ENCODE results near the gene CORO1C. TPM values are rescaled to one million over a fixed set of nuclear protein-coding genes. Genes with fewer than 3 reads are reported as not detected.

Gene CORO1C
- polyA plus RNA-seq, 2 of the 4 experiments (the other 2 are of a cell fraction) = 166 to 245 TPM

- Histone ChIP-seq H3K4me2 (peak overlapping the region; percentile 93), H3K4me3 (peak overlapping the region; percentile 92), H3K9me3 (no peaks in the 10 kb centered on the region), H3K4me1 (peaks cover 70% of the 10 kb centered on the region), H3K27ac (peak overlapping the region; percentile 87 to 98; a peak in 4 of 6 replicates)
- DNase-seq (ENCODE audit: low read depth in 1 of 2, low spot score in 1 of 2) (no peak), ATAC-seq (no peak), FAIRE-seq (no peak)
- ChIA-PET CTCF (interaction anchor here (1.8 to 6.2 kb wide), 2 partner anchors 11 to 64 kb away, joined by 6 to 35 read pairs; no protein-coding TSS in a partner anchor), POLR2A (interaction anchor here (0.6 kb wide), 1 partner anchor 116 kb away, joined by 4 read pairs; no protein-coding TSS in a partner anchor)
- WGBS (ENCODE audit: missing lambda C conversion rate) = 14% methylated on average over 9 of the region's 9 CpGs
- TF ChIP-seq PHF8 (IDR thresholded peaks at IDR 0.05; ENCODE audit: borderline replicate concordance, low read depth) = no peak
- no peak for TF ChIP-seq ZNF302 (CRISPR knock-in tag; IDR thresholded peaks at IDR 0.05)
- TF ChIP-seq POLR2A (IDR thresholded peaks at IDR 0.05; ENCODE audit: low read length) = no peak
Measured at GRCh38 chr12:108728820-108729611, 2.3 kb downstream of the CORO1C start.

GRCh38 chr12:108727868-108728735 is 3.2 kb downstream of the CORO1C start:
- H3K4me3 ChIP-seq = no peak overlapping the region
- peak overlapping the region; percentile 93 for H3K4me2 ChIP-seq
- DNase-seq (ENCODE audit: low read depth in 1 of 2, low spot score in 1 of 2) (no peak), FAIRE-seq (no peak), ATAC-seq (no peak)
- 67% methylated on average over 7 of the region's 7 CpGs for WGBS (ENCODE audit: missing lambda C conversion rate)
- ChIA-PET POLR2A (interaction anchor here (0.6 kb wide), 1 partner anchor 117 kb away, joined by 4 read pairs; no protein-coding TSS in a partner anchor), CTCF (interaction anchor here (1.8 to 6.2 kb wide), 2 partner anchors 10 to 63 kb away, joined by 6 to 35 read pairs; no protein-coding TSS in a partner anchor)
- peaks cover 70% of the 10 kb centered on the region for H3K4me1 ChIP-seq
- no peak for TF ChIP-seq HOXB13 (CRISPR knock-in tag; IDR thresholded peaks at IDR 0.05; ENCODE audit: low read depth)
- TF ChIP-seq ZFP36 (IDR thresholded peaks at IDR 0.05; ENCODE audit: borderline replicate concordance, partially characterized antibody) = no peak
- TF ChIP-seq CHD2 (IDR thresholded peaks at IDR 0.05; ENCODE audit: low read length, partially characterized antibody) = no peak
- no peak for TF ChIP-seq FOXS1 (CRISPR knock-in tag; IDR thresholded peaks at IDR 0.05)
- no peak for TF ChIP-seq CBX2 (IDR thresholded peaks at IDR 0.05; ENCODE audit: borderline replicate concordance, low read depth)
- no peak for TF ChIP-seq ZNF302 (CRISPR knock-in tag; IDR thresholded peaks at IDR 0.05)
- TF ChIP-seq EP300 (IDR thresholded peaks at IDR 0.05) = no peak
- no peak for TF ChIP-seq SREBF2 (IDR thresholded peaks at IDR 0.05)
- TF ChIP-seq RARB (CRISPR knock-in tag; IDR thresholded peaks at IDR 0.05) = no peak
- no peak for TF ChIP-seq FOSB (CRISPR knock-in tag; IDR thresholded peaks at IDR 0.05)
- TF ChIP-seq MYC (IDR thresholded peaks at IDR 0.05; ENCODE audit: borderline replicate concordance, low read length) = no peak
- peak overlapping the region in 1 of 2 experiments; percentile 34; a peak in 1 of 6 replicates for H3K27ac ChIP-seq
- no peaks in the 10 kb centered on the region for H3K9me3 ChIP-seq

GRCh38 chr12:108727161-108727560 is 4.2 kb downstream of the CORO1C start:
- Histone ChIP-seq H3K9me3 (no peaks in the 10 kb centered on the region), H3K27ac (peak overlapping the region in 1 of 2 experiments; percentile 88; a peak in 3 of 6 replicates), H3K4me1 (peaks cover 71% of the 10 kb centered on the region), H3K4me3 (no peak overlapping the region), H3K4me2 (peak overlapping the region; percentile 93; the same call in 2 of the 3 replicates)
- ATAC-seq (no peak), DNase-seq (ENCODE audit: low read depth in 1 of 2, low spot score in 1 of 2) (no peak), FAIRE-seq (no peak)
- CTCF ChIA-PET = interaction anchor here (1.8 to 6.2 kb wide), 2 partner anchors 10 to 62 kb away, joined by 6 to 35 read pairs; no protein-coding TSS in a partner anchor
- POLR2A ChIA-PET = interaction anchor here (0.5 to 1.5 kb wide), 2 partner anchors 36 to 37 kb away, joined by 4 read pairs; no protein-coding TSS in a partner anchor
- no peak for TF ChIP-seq POLR2AphosphoS2 (conservative IDR thresholded peaks at IDR 0.05; ENCODE audit: low read length)
- no peak for TF ChIP-seq RFX5 (IDR thresholded peaks at IDR 0.05)
- TF ChIP-seq ELK1 (IDR thresholded peaks at IDR 0.05; ENCODE audit: low read depth, low read length) = no peak
- TF ChIP-seq KDM1A (IDR thresholded peaks at IDR 0.05; ENCODE audit: low read depth) = no peak
- TF ChIP-seq HEYL (CRISPR knock-in tag; IDR thresholded peaks at IDR 0.05) = no peak
- TF ChIP-seq PHF8 (IDR thresholded peaks at IDR 0.05; ENCODE audit: borderline replicate concordance, low read depth) = no peak
- TF ChIP-seq NFE2L2 (conservative IDR thresholded peaks at IDR 0.05; ENCODE audit: low read length) = no peak
- no peak for TF ChIP-seq ZC3H11A (IDR thresholded peaks at IDR 0.05)
- no peak for TF ChIP-seq FOSL2 (IDR thresholded peaks at IDR 0.05)
- TF ChIP-seq FOSL2 (CRISPR knock-in tag; IDR thresholded peaks at IDR 0.05) = no peak
- no peak for TF ChIP-seq FOXS1 (CRISPR knock-in tag; IDR thresholded peaks at IDR 0.05)
- TF ChIP-seq MAFK (IDR thresholded peaks at IDR 0.05; ENCODE audit: partially characterized antibody) = no peak
- 91% methylated on average over 1 of the region's 1 CpG for WGBS (ENCODE audit: missing lambda C conversion rate)
